ENCODE measurements around the gene KIF7. TPM values are rescaled to one million over a fixed set of nuclear protein-coding genes. Genes with fewer than 3 reads are reported as not detected.

The KIF7 gene
- total and polyA plus RNA-seq, 2 of the 4 experiments (the other 2 are of a cell fraction), result 5.0 to 9.0 TPM

DNA sequence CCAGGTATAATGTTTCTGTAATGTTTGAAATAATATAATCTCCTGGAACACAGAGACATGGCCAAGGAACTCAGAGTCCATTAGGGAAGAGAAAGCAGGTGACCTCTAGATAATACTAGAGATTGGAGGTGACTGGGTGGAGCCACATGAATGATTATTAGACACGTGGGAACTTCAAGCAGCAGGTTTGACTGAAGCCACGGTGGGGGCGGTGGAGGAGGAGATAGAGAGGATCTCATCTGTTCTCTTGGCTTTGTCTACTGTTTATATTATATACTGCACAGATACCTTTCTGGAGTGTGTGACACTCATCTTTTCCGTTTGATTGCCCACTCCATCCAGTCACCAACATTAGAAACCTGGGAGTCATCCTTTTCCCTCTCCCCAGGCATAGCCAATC, 33.7 kb downstream of the KIF7 start:
- Histone ChIP-seq H2AK9ac (replicated peaks; ENCODE audit: low read depth, low read length, poor library complexity) (no peak overlapping the region), H2BK5ac (ENCODE audit: low read depth, low read length, poor library complexity, severe bottlenecking) (no peak overlapping the region), H3K4me3 (ENCODE audit: insufficient read depth, low read depth, low read length) (no peak overlapping the region), H3K9ac (ENCODE audit: low read depth, low read length) (no peak overlapping the region), H2BK15ac (ENCODE audit: low read depth, low read length) (no peak overlapping the region), H2AK5ac (ENCODE audit: low read depth, low read length) (no peak overlapping the region), H3K23ac (ENCODE audit: low read depth, low read length) (no peak overlapping the region), H2BK20ac (ENCODE audit: low read depth, low read length) (no peak overlapping the region), H4K20me1 (ENCODE audit: insufficient read depth, low read length) (no peaks in the 10 kb centered on the region), H4K8ac (ENCODE audit: low read depth in 2 of 2, low read length in 2 of 2) (no peak overlapping the region), H3K18ac (ENCODE audit: low read depth, low read length) (no peak overlapping the region), H3K56ac (ENCODE audit: extremely low read depth, insufficient read depth, low read length) (no peak overlapping the region), H3K4me1 (ENCODE audit: control insufficient read depth, insufficient read depth, low read length) (no peaks in the 10 kb centered on the region), H2BK120ac (ENCODE audit: low read depth, low read length) (no peak overlapping the region), H3K9me1 (ENCODE audit: insufficient read depth, low read length) (no peaks in the 10 kb centered on the region), H3K4ac (ENCODE audit: low read depth, low read length) (no peak overlapping the region), H3K9me3 (ENCODE audit: control insufficient read depth, insufficient read depth, low read length) (no peaks in the 10 kb centered on the region), H3K27ac (ENCODE audit: insufficient read depth, low read length) (no peak overlapping the region), H3K79me1 (ENCODE audit: low read depth in 1 of 2, low read length in 2 of 2) (peaks cover 0 to 3% of the 10 kb centered on the region in 2 experiments; a peak in 1 of 4 replicates), H3K27me3 (ENCODE audit: control insufficient read depth, insufficient read depth, low read length) (no peaks in the 10 kb centered on the region), H4K91ac (ENCODE audit: insufficient read depth, low read depth, low read length) (no peak overlapping the region), H2AFZ (replicated peaks; ENCODE audit: low read length, poor library complexity) (no peak overlapping the region), H3K36me3 (ENCODE audit: control insufficient read depth, insufficient read depth, low read length) (peaks cover 37% of the 10 kb centered on the region), H3K14ac (replicated peaks; ENCODE audit: low read depth, low read length) (no peak overlapping the region), H4K5ac (ENCODE audit: low read depth, low read length) (no peak overlapping the region), H3K4me2 (ENCODE audit: low read depth, low read length) (no peak overlapping the region)
- DNase-seq (no peak), ATAC-seq (ENCODE audit: low read depth) (no peak)
- CTCF ChIA-PET, result no interaction called here
- POLR2A ChIA-PET (ENCODE audit: unreplicated experiment), result no interaction called here
- intact Hi-C loops (cut with micrococcal nuclease), result no loop called here
- in situ Hi-C loops (cut with MboI; ENCODE audit: low sequenced_read_pairs), result no loop called here
- dilution Hi-C loops (cut with HindIII; ENCODE audit: low sequenced_read_pairs, unreplicated experiment), result no loop called here
- no TSS peak for BruUV-seq (replicated peaks)
- no CpG with 5 or more reads among the region's 4 CpGs for WGBS, 2 experiments (ENCODE audit: extremely low coverage in 2 of 2, insufficient read length in 1 of 2)
- TF ChIP-seq, protein P1, sequence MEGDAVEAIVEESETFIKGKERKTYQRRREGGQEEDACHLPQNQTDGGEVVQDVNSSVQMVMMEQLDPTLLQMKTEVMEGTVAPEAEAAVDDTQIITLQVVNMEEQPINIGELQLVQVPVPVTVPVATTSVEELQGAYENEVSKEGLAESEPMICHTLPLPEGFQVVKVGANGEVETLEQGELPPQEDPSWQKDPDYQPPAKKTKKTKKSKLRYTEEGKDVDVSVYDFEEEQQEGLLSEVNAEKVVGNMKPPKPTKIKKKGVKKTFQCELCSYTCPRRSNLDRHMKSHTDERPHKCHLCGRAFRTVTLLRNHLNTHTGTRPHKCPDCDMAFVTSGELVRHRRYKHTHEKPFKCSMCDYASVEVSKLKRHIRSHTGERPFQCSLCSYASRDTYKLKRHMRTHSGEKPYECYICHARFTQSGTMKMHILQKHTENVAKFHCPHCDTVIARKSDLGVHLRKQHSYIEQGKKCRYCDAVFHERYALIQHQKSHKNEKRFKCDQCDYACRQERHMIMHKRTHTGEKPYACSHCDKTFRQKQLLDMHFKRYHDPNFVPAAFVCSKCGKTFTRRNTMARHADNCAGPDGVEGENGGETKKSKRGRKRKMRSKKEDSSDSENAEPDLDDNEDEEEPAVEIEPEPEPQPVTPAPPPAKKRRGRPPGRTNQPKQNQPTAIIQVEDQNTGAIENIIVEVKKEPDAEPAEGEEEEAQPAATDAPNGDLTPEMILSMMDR (conservative IDR thresholded peaks at IDR 0.05; ENCODE audit: low read depth, low read length), result no peak
- TF ChIP-seq MAFK (IDR thresholded peaks at IDR 0.05; ENCODE audit: low read depth, low read length) (no peak), MXI1 (IDR thresholded peaks at IDR 0.05; ENCODE audit: borderline replicate concordance, low read depth, low read length) (no peak), CEBPB (IDR thresholded peaks at IDR 0.05; ENCODE audit: low read depth, low read length) (no peak), RCOR1 (IDR thresholded peaks at IDR 0.05; ENCODE audit: insufficient replicate concordance, low read length) (no peak)
